ENCODE data around the gene CHML.

The CHML gene

GRCh38 chr1:241617426-241617825 is 22.7 kb downstream of the CHML start:
- no peak for DNase-seq (ENCODE audit: low read depth in 2 of 2)

- no peak for DNase-seq (ENCODE audit: low read depth in 2 of 2)
Observed at GRCh38 chr1:241615043-241615974, 24.9 kb downstream of the CHML start.

GRCh38 chr1:241614572-241614971 is 25.6 kb downstream of the CHML start:
- DNase-seq (ENCODE audit: low read depth in 2 of 2): no peak

- no peak for DNase-seq (ENCODE audit: low read depth in 2 of 2)
Observed at GRCh38 chr1:241614144-241614543, 26.0 kb downstream of the CHML start.

- DNase-seq (ENCODE audit: low read depth in 2 of 2): no peak
Observed at GRCh38 chr1:241612533-241613477, 27.4 kb downstream of the CHML start.

- DNase-seq (ENCODE audit: low read depth in 2 of 2): no peak
Observed at GRCh38 chr1:241611736-241612135, 28.4 kb downstream of the CHML start.

- no peak for DNase-seq (ENCODE audit: low read depth in 2 of 2)
Observed at GRCh38 chr1:241611063-241611462, 29.1 kb downstream of the CHML start.

- no peak for DNase-seq (ENCODE audit: low read depth in 2 of 2)
Observed at GRCh38 chr1:241610056-241610815, 29.9 kb downstream of the CHML start.

GRCh38 chr1:241608379-241609033 is 31.7 kb downstream of the CHML start:
- DNase-seq (ENCODE audit: low read depth in 2 of 2): no peak

GRCh38 chr1:241607497-241607896 is 32.7 kb downstream of the CHML start:
- DNase-seq (ENCODE audit: low read depth in 2 of 2): no peak

- no peak for DNase-seq (ENCODE audit: low read depth in 2 of 2)
Observed at GRCh38 chr1:241606544-241606943, 33.6 kb downstream of the CHML start.

GRCh38 chr1:241605146-241605805 is 34.9 kb downstream of the CHML start:
- DNase-seq (ENCODE audit: low read depth in 2 of 2): no peak

GRCh38 chr1:241603731-241604245 is 36.4 kb downstream of the CHML start:
- DNase-seq (ENCODE audit: low read depth in 2 of 2): no peak

GRCh38 chr1:241600496-241600901 is 39.7 kb downstream of the CHML start:
- no peak for DNase-seq (ENCODE audit: low read depth in 2 of 2)

GRCh38 chr1:241598249-241598648 is 41.9 kb downstream of the CHML start:
- DNase-seq (ENCODE audit: low read depth in 2 of 2): no peak

- DNase-seq (ENCODE audit: low read depth in 2 of 2): no peak
Observed at GRCh38 chr1:241596633-241597032, 43.5 kb downstream of the CHML start.

GRCh38 chr1:241593186-241593585 is 47.0 kb downstream of the CHML start:
- DNase-seq (ENCODE audit: low read depth in 2 of 2): no peak

- no peak for DNase-seq (ENCODE audit: low read depth in 2 of 2)
Observed at GRCh38 chr1:241592273-241592958, 47.8 kb downstream of the CHML start.

GRCh38 chr1:241591736-241592135 is 48.4 kb downstream of the CHML start:
- DNase-seq (ENCODE audit: low read depth in 2 of 2): no peak

- DNase-seq (ENCODE audit: low read depth in 2 of 2): no peak
Observed at GRCh38 chr1:241591317-241591716, 48.9 kb downstream of the CHML start.

Data from stimulated activated CD8-positive, alpha-beta memory T cell treated with anti-CD3 and anti-CD28 coated beads, Interleukin-2, amount 100 ng/mL, for 1 hour (primary cell).